ENCODE measurements around the gene WASHC4.
"Not testable (repeated sequence)": the region's sequence is repeated elsewhere in the genome, so short reads cannot be mapped to it uniquely, and the experiment has no call there.

Gene WASHC4

DNA sequence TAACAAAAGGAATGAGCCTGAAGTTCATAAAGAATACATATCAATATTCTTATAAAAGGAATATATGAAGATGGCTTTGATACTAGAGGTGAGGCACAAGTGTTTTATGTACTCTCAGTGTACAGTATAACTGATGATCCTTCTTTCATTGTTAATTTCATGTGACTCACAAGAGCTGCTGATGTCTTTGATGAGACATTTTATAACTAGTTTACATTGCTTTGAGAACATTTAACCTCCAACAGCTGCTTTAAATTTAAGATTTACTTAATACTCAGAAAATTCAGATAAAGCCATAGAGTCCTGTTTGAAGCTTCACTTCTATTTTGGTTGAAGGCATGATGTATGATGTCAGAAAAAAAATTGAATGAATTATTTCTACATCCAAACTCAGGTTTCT lies 59.8 kb downstream of the WASHC4 start:
- DNase-seq (ENCODE audit: low read depth), result no peak

DNA sequence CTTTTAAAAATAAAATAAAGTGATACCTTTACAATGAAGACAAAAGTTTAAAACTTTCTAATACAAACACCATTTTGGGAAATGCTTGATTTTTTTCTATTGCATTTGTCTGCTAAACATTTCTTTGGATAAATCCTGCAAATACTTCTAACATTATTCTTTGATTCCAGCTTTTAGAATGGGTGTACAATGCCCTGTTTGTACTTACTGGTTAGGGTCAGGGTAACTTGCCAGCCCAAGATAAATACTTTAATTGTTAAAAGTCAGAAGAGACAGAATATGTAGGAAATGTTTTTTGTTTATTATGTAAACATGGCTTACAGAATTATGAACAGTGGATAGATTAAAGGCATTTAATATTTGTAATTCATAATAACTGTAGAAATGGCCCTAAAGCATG lies 60.5 kb downstream of the WASHC4 start:
- DNase-seq (ENCODE audit: low read depth), result no peak

DNA sequence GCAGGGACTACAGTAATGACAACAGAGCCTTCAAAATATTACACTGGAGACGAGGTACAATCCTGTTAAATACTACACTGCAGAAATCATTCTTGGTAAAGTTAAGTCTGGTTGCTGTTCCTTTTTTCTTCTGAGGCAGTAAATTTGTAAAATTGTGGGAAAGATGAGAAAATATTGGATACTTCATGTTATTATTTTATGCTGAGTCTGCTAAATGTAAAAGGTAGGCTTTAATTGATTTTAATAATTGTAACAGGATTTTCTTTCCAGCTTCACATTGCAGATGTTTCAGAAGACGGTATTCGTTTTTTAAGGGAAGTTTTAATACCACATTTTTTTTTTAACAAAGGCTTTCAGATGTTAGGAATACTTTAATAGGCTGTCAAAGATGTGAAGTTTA lies 62.6 kb downstream of the WASHC4 start:
- no peak for DNase-seq (ENCODE audit: low read depth)

GRCh38 chr12:105171691-105172436 lies 64.3 kb downstream of the WASHC4 start:
- no peak for DNase-seq (ENCODE audit: low read depth)

DNA sequence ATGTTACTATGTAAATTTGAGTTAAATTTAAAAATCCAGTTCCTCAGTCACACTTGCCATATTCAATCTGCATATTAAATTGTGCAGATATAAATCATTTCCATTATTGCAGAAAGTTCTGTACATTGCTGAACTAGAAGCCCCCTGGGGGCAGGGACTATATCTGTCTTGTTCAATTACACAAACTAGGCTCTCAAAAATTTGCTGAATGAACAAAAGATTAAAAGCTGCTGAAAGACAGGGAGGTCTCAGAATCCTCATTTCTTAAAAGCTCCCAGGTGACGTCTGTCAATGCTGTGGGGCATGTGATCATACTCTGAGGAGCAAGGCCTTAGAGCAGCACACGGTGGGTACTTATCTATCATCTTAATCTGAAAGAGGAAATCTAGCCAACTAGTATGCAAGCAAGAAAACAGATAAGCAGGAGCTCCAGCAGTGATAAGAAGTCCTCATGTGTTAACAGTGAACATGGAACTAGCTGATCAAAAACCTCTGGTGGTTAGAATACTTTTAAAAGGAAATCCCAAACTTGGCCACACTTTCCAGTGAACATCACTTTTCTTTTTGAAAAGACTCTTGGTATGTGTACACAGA lies 68.0 kb downstream of the WASHC4 start:
- no peak for DNase-seq (ENCODE audit: low read depth)

DNA sequence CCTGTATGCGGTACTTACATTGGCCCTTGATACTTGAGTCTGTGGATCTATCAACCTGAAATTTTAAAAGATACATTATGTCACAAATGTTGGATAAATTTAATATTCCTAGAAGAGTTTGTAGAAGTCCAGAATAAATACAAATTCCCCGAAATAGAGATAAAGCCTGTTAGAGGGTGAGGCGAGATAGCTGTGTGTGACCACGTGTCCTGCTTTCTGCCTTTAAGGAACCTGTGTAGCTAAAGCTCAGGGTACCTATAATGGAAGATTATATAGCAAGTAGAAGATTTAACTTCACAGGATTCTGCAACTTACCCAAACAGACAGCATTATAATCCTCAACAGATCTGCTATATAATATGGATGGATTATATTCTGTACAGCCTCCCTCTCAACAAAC lies 69.7 kb downstream of the WASHC4 start:
- DNase-seq (ENCODE audit: low read depth), result no peak

DNA sequence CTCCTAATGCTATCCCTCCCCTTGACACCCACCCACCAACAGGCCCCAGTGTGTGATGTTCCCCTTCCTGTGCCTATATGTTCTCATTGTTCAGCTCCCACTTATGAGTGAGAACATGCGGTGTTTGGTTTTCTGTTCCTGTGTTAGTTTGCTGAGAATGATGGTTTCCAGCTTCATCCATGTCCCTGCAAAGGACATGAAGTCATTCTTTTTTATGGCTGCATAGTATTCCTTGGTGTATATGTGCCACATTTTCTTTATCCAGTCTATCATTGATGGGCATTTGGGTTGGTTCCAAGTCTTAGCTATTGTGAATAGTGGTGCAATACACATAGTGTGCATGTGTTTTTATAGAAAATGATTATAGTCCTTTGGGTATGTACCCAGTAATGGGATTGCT lies 71.6 kb downstream of the WASHC4 start:
- DNase-seq (ENCODE audit: low read depth), result not testable (repeated sequence)

GRCh38 chr12:105183406-105183805 lies 75.9 kb downstream of the WASHC4 start:
- not testable (repeated sequence) for DNase-seq (ENCODE audit: low read depth)

- DNase-seq (ENCODE audit: low read depth), result not testable (repeated sequence)
These were observed 76.4 kb downstream of the WASHC4 start for GRCh38 chr12:105183976-105184375.

- DNase-seq (ENCODE audit: low read depth), result no peak
These were observed 81.8 kb downstream of the WASHC4 start for GRCh38 chr12:105189293-105189692.

DNA sequence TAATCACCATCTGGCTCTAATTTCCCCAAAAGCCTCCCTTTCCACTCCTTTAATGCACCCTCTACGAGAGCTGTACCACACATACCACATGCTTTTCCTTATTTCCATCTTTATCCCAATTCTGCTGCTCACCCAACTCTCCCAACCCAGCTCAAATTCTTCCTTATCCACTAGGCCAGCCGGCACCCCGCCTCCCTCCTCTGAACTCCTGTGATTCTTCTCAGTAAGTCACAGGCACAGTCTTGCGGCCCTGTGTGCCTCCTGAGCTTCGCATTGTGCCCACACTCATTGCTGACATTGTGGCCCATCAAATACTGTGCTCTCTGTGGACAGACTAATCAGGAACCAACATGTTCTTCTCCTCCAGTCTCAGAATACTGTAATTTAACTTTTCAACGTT lies 83.0 kb downstream of the WASHC4 start:
- no peak for DNase-seq (ENCODE audit: low read depth)

DNA sequence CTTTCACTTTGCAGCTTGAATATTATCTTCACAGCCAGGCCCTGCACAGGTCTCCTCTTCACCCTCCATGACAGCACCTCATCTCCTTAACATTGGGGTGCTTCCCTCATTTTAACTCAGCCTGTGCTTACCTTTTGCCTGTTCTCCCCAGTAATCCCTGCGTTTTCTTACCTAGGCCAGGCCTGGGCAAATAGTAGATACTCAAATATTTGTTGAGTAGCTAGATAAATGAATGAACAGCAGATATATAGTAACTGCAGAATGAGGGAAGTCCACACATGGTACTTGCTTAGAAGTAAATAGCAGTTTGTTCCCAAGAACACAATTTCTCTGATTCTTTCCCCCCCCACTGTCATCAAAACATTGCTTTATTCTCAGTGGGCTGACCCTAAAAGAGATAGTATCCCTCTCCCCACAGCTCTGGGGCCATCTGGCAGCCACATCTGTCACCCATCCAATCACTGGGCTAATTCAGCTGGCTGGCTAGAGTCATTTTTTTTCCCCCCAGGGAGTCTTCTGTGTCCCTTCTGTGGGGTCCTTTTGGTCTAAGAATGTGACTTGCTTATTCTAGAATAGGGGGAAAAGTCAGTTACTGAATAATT lies 85.2 kb downstream of the WASHC4 start:
- DNase-seq (ENCODE audit: low read depth), result no peak

GRCh38 chr12:105194947-105195346 lies 87.4 kb downstream of the WASHC4 start:
- DNase-seq (ENCODE audit: low read depth), result no peak

GRCh38 chr12:105196090-105196489 lies 88.6 kb downstream of the WASHC4 start:
- no peak for DNase-seq (ENCODE audit: low read depth)

- no peak for DNase-seq (ENCODE audit: low read depth)
These were observed 91.4 kb downstream of the WASHC4 start for GRCh38 chr12:105198961-105199360.

DNA sequence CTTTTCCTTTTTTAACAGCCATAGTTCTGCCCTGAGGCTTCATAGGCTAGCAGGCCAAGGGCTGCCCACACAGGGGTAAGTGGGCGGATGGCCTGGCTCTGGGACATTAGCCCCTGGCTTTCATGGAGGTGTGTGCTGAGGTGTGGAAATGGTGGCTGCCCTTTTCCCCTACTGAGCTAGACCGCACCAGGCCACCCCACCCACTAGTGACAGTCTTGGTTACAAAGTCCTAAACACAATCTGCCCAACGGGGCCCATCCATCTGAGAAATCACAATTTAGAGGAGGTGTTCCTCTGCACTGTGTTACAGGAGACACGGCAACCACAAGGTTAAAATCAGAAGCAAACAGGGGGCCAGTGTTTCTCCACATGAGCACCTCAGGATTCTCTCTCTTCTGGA lies 92.9 kb downstream of the WASHC4 start:
- no peak for DNase-seq (ENCODE audit: low read depth)

- no peak for DNase-seq (ENCODE audit: low read depth)
These were observed 93.8 kb downstream of the WASHC4 start for GRCh38 chr12:105201299-105201698.

GRCh38 chr12:105202202-105202601 lies 94.7 kb downstream of the WASHC4 start:
- no peak for DNase-seq (ENCODE audit: low read depth)

GRCh38 chr12:105204127-105204526 lies 96.6 kb downstream of the WASHC4 start:
- DNase-seq (ENCODE audit: low read depth), result no peak

DNA sequence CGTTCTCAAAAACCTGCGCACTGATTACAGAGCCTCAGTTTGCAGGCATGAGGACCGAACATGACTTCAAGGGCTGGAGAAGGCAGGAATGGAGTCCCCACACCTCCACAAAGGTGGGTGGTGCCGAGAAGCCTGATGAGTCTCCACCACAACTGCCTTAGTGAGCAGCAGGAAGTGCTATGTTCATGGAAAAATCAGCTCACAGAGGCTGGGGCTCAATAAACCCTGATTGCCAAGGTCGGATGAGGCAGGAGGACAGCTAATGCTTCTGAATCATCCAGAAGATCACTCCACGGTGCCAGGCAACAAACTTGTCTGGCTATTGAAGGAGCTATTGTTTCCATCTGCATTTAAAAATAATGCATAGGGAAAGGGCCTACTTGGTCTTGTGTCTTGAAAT lies 97.4 kb downstream of the WASHC4 start:
- no peak for DNase-seq (ENCODE audit: low read depth)

DNA sequence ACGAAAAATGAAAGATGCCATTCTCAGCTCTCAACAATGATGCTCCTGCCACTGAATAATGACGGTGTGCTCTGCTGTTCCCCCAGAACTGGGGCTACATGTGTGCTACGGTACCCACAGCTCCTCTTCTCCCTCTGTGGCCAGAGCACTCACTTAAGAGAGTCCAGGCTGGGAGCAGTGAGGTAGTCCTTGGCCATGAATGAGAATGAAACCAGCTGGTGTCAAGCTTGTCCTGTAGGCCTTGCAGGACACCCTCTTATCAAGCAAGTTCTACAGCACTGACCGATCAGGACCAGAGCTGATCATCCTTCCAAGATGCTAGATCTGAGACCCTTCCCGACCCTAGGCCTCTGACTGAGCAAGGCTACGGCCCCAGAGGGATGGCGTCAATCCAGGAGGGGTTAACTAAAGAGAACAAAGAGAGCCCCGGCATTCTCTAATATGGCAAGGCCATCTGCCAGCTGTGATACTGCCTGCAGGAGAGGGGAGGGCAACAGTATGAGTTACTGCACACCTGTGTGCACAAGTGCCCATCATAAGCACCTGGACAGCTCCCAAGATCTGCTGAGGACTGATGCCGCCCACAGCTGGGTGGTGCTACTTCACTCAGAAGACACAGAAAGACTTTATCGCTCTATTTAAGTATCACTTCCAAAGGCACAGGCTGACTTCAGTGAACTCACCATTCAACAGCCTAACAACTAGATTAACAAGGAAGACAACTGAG lies 98.0 kb downstream of the WASHC4 start:
- DNase-seq (ENCODE audit: low read depth), result no peak

- no peak for DNase-seq (ENCODE audit: low read depth)
These were observed 99.3 kb downstream of the WASHC4 start for GRCh38 chr12:105206686-105207374.

All from T-helper 22 cell (primary cell).